GM12874 (cell line): ENCODE results near the gene ZNF276.

Source experiments
- CTCF ChIP-seq: IDR thresholded peaks from 2 replicates; pipeline ENCODE4 v1.5.1; 2011; ENCODE audit warnings: low read depth, mild to moderate bottlenecking, control low read depth, low read length, moderate library complexity; ENCODE audit not compliant: insufficient read depth

The ZNF276 gene

GRCh38 chr16:89695086-89695874, 26.1 kb upstream of the ZNF276 start:
- no peak for TF ChIP-seq CTCF

GRCh38 chr16:89695875-89696669, 25.3 kb upstream of the ZNF276 start:
- no peak for TF ChIP-seq CTCF

- no peak for TF ChIP-seq CTCF
These were observed 24.6 kb upstream of the ZNF276 start for GRCh38 chr16:89696670-89697128.

GRCh38 chr16:89697161-89697615, 24.1 kb upstream of the ZNF276 start:
- no peak for TF ChIP-seq CTCF

GRCh38 chr16:89697616-89698331, 23.6 kb upstream of the ZNF276 start:
- no peak for TF ChIP-seq CTCF

GRCh38 chr16:89700100-89700648, 21.2 kb upstream of the ZNF276 start:
- TF ChIP-seq CTCF: peak; percentile 57
